ENCODE results near the gene OR1F1. TPM values are rescaled to one million over a fixed set of nuclear protein-coding genes. Genes with fewer than 3 reads are reported as not detected.
A peak's percentile ranks its signal among the peaks of the same experiment; 100 is the strongest.

Gene OR1F1
- total and polyA plus RNA-seq, 9 of the 15 experiments (the other 6 are each of a cell fraction or from before 2014, with no cell fraction given) = 0.15 to 0.61 (median 0.35) TPM; not detected in 3

DNA sequence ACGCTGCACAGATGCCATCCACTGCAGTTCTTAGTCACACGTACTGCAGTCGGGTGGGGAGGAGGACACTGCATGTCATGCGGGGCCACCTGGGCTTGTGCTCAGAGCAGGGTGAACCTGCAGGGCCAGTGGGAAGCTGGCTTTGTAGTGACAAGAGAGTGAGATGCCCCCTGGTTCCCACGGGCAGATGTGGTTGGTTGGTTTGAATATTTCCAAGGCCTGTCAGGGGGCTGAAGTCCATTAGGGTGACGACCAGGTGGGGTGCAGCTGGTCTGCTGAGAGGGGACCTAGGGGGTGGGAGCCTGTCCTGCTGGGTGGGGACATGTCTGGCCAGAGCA, 38.8 kb upstream of the OR1F1 start:
- H3K27ac ChIP-seq (ENCODE audit: extremely low read depth, low read depth, low read length) = peak overlapping the region; percentile 86; the same call in 1 of the 3 replicates
- DNase-seq (ENCODE audit: extremely low read depth in 1 of 4, low spot score in 3 of 4) (no peak), ATAC-seq (no peak), FAIRE-seq (no peak)
- peaks cover 0 to 54% of the 10 kb centered on the region in 2 experiments; a peak in 2 of 5 replicates for H3K4me1 ChIP-seq (replicated peaks in 1 of 2; ENCODE audit: control insufficient read depth in 2 of 2, insufficient read depth in 2 of 2, low read length in 2 of 2)
- peaks cover 4% of the 10 kb centered on the region; the same call in 1 of the 2 replicates for H4K20me1 ChIP-seq (replicated peaks; ENCODE audit: control insufficient read depth, insufficient read depth, low read length)
- H3K79me2 ChIP-seq (ENCODE audit: control insufficient read depth, insufficient read depth, low read length) = no peaks in the 10 kb centered on the region
- BruUV-seq (replicated peaks) = no TSS peak
- peak overlapping the region; percentile 53; the same call in 1 of the 2 replicates for H3K4me3 ChIP-seq
- H3K9me1 ChIP-seq (ENCODE audit: control insufficient read depth, insufficient read depth, low read length) = no peaks in the 10 kb centered on the region
- CTCF ChIA-PET (ENCODE audit: low intra/inter-chr PET ratio) = interaction anchor here (0.6 kb wide), 1 partner anchor 90 kb away, joined by 4 read pairs; no protein-coding TSS in a partner anchor
- TF ChIP-seq ZNF282 (CRISPR knock-in tag; IDR thresholded peaks at IDR 0.05) (0 out of 2 replicates have a peak, but pooled peaks have one; percentile 14), IRF1 (CRISPR knock-in tag; IDR thresholded peaks at IDR 0.05; ENCODE audit: borderline replicate concordance) (0 out of 2 replicates have a peak, but pooled peaks have one; percentile 4), ZNF143 (CRISPR knock-in tag; IDR thresholded peaks at IDR 0.05) (peak; percentile 7; the same call in 1 of the 2 replicates), HDAC2 (IDR thresholded peaks at IDR 0.05) (no peak), ZNF655 (CRISPR knock-in tag; IDR thresholded peaks at IDR 0.05) (no peak)
- TF ChIP-seq, protein P1, sequence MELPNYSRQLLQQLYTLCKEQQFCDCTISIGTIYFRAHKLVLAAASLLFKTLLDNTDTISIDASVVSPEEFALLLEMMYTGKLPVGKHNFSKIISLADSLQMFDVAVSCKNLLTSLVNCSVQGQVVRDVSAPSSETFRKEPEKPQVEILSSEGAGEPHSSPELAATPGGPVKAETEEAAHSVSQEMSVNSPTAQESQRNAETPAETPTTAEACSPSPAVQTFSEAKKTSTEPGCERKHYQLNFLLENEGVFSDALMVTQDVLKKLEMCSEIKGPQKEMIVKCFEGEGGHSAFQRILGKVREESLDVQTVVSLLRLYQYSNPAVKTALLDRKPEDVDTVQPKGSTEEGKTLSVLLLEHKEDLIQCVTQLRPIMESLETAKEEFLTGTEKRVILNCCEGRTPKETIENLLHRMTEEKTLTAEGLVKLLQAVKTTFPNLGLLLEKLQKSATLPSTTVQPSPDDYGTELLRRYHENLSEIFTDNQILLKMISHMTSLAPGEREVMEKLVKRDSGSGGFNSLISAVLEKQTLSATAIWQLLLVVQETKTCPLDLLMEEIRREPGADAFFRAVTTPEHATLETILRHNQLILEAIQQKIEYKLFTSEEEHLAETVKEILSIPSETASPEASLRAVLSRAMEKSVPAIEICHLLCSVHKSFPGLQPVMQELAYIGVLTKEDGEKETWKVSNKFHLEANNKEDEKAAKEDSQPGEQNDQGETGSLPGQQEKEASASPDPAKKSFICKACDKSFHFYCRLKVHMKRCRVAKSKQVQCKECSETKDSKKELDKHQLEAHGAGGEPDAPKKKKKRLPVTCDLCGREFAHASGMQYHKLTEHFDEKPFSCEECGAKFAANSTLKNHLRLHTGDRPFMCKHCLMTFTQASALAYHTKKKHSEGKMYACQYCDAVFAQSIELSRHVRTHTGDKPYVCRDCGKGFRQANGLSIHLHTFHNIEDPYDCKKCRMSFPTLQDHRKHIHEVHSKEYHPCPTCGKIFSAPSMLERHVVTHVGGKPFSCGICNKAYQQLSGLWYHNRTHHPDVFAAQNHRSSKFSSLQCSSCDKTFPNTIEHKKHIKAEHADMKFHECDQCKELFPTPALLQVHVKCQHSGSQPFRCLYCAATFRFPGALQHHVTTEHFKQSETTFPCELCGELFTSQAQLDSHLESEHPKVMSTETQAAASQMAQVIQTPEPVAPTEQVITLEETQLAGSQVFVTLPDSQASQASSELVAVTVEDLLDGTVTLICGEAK (IDR thresholded peaks at IDR 0.05) = no peak
- TF ChIP-seq, protein P1 (CRISPR knock-in tag; IDR thresholded peaks at IDR 0.05) = no peak
- intact Hi-C loops (cut with micrococcal nuclease) = no loop called here
- no peaks in the 10 kb centered on the region for H3K36me3 ChIP-seq (ENCODE audit: control insufficient read depth, insufficient read depth, low read length)
- peak overlapping the region; percentile 99; the same call in 1 of the 2 replicates for H3K4me2 ChIP-seq (ENCODE audit: insufficient read depth, low read length)
- no peaks in the 10 kb centered on the region for H3K27me3 ChIP-seq (ENCODE audit: control insufficient read depth in 2 of 2, insufficient read depth in 2 of 2, low read length in 2 of 2)
- peak overlapping the region; percentile 78 to 92; a peak in 3 of 4 replicates for H3K9ac ChIP-seq (ENCODE audit: insufficient read depth in 1 of 2, low read depth in 2 of 2, low read length in 2 of 2)
- POLR2A ChIA-PET = interaction anchor here (0.6 to 2.6 kb wide), 10 partner anchors 9 to 724 kb away, joined by 3 to 32 read pairs (median 6); partner anchors contain the start of gene ZNF213
- in situ Hi-C loops (cut with MboI) = no loop called here
- peak overlapping the region; percentile 76 for H2AFZ ChIP-seq (ENCODE audit: low read depth, low read length)
- 74% methylated on average over 6 of the region's 6 CpGs for WGBS (ENCODE audit: insufficient coverage, low coverage, missing lambda C conversion rate)
- no peaks in the 10 kb centered on the region for H3K9me3 ChIP-seq (replicated peaks; ENCODE audit: control insufficient read depth, insufficient read depth, low read depth, low read length)
